A549 (cell line): ENCODE data around the gene PLK5.

Source experiments
- EHF ChIP-seq: fragments of 250-450 bp; sonication (Bioruptor Pico); IDR thresholded peaks from 2 replicates; pipeline ENCODE4 v1.5.0; 2020; ENCODE audit warnings: mild to moderate bottlenecking
- EHMT2 ChIP-seq: fragments of 200-600 bp; sonication (generic); IDR thresholded peaks from 2 replicates; pipeline ENCODE4 v1.6.1; 2016; ENCODE audit warnings: antibody characterized with exemption, low read depth, mild to moderate bottlenecking, moderate library complexity
- HDAC2 ChIP-seq: fragments of 200-600 bp; sonication (generic); IDR thresholded peaks from 2 replicates; pipeline ENCODE4 v1.6.1; 2016
- HOXB5 ChIP-seq: fragments of 250-450 bp; sonication (Bioruptor Pico); IDR thresholded peaks from 2 replicates; pipeline ENCODE4 v1.5.0; 2020; ENCODE audit warnings: mild to moderate bottlenecking, moderate library complexity
- KDM5A ChIP-seq: fragments of 200-600 bp; sonication (generic); IDR thresholded peaks from 2 replicates; pipeline ENCODE4 v1.6.1; 2016; ENCODE audit warnings: antibody characterized with exemption, mild to moderate bottlenecking
- MYC ChIP-seq: IDR thresholded peaks from 2 replicates; pipeline ENCODE4 v1.6.1; 2012; ENCODE audit warnings: mild to moderate bottlenecking, inconsistent platforms, low read length, improper control_type of control experiment, borderline replicate concordance
- POLR2A ChIP-seq: IDR thresholded peaks from 2 replicates; pipeline ENCODE4 v1.6.1; 2012; ENCODE audit warnings: mild to moderate bottlenecking, low read length
- RAD21 ChIP-seq, 2 experiments: fragments of >200 bp in 1 of 2; sonication (Bioruptor Twin) in 1 of 2; formaldehyde crosslinking in 1 of 2; IDR thresholded peaks in 1 of 2; conservative IDR thresholded peaks in 1 of 2; 2 replicates in 1 of 2; 3 replicates in 1 of 2; pipeline ENCODE4 v1.6.1; 2012 to 2018; ENCODE audit warnings: inconsistent platforms in 1 of 2
- TF ChIP-seq, protein P1 (sequence below): fragments of >200 bp; sonication (Bioruptor Twin); formaldehyde crosslinking; IDR thresholded peaks from 3 replicates; pipeline ENCODE4 v1.5.1; 2016
- TF ChIP-seq, protein P2 (sequence below): IDR thresholded peaks from 2 replicates; pipeline ENCODE4 v1.6.1; 2012

GRCh38 chr19:1486720-1487575 lies 36.9 kb upstream of the PLK5 start:
- TF ChIP-seq, protein P1, sequence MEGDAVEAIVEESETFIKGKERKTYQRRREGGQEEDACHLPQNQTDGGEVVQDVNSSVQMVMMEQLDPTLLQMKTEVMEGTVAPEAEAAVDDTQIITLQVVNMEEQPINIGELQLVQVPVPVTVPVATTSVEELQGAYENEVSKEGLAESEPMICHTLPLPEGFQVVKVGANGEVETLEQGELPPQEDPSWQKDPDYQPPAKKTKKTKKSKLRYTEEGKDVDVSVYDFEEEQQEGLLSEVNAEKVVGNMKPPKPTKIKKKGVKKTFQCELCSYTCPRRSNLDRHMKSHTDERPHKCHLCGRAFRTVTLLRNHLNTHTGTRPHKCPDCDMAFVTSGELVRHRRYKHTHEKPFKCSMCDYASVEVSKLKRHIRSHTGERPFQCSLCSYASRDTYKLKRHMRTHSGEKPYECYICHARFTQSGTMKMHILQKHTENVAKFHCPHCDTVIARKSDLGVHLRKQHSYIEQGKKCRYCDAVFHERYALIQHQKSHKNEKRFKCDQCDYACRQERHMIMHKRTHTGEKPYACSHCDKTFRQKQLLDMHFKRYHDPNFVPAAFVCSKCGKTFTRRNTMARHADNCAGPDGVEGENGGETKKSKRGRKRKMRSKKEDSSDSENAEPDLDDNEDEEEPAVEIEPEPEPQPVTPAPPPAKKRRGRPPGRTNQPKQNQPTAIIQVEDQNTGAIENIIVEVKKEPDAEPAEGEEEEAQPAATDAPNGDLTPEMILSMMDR, result no peak
- TF ChIP-seq HDAC2, result no peak
- TF ChIP-seq RAD21 (conservative IDR thresholded peaks at IDR 0.05 in 1 of 2, IDR thresholded peaks at IDR 0.05 in 1 of 2), result no peak
- TF ChIP-seq EHF (CRISPR knock-in tag), result no peak
- no peak for TF ChIP-seq POLR2A
- TF ChIP-seq MYC, result no peak
- TF ChIP-seq, protein P2, sequence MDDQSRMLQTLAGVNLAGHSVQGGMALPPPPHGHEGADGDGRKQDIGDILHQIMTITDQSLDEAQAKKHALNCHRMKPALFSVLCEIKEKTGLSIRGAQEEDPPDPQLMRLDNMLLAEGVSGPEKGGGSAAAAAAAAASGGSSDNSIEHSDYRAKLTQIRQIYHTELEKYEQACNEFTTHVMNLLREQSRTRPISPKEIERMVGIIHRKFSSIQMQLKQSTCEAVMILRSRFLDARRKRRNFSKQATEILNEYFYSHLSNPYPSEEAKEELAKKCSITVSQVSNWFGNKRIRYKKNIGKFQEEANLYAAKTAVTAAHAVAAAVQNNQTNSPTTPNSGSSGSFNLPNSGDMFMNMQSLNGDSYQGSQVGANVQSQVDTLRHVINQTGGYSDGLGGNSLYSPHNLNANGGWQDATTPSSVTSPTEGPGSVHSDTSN, result no peak
- TF ChIP-seq KDM5A, result no peak
- no peak for TF ChIP-seq HOXB5 (CRISPR knock-in tag)
- TF ChIP-seq EHMT2, result no peak
